A549 (cell line): ENCODE measurements around the gene DHRS7C. TPM values are rescaled to one million over a fixed set of nuclear protein-coding genes. Genes with fewer than 3 reads are reported as not detected.
A peak's percentile ranks its signal among the peaks of the same experiment; 100 is the strongest.
"Not testable (repeated sequence)": the region's sequence is repeated elsewhere in the genome, so short reads cannot be mapped to it uniquely, and the experiment has no call there.

Experiments used
- ATAC-seq, 2 experiments: fragments of 200-7000 bp in 1 of 2; fragments of >200 bp in 1 of 2; cut with Nextera tagmentation in 1 of 2; cut with Tn5 transposase in 1 of 2; 3 replicates each; pipeline versions ENCODE4 v1.8.0 to v1.9.1; 2018 to 2020; ENCODE audit warnings: mild to moderate bottlenecking in 1 of 2, moderate library complexity in 1 of 2
- CTCF ChIA-PET: fragments of 300-600 bp; sonication (Branson Sonifier 250); formaldehyde crosslinking; extraction: SDS; loops from one replicate; lab custom pipeline; 2021; ENCODE audit warnings: antibody characterized with exemption, inconsistent platforms; lab: Yijun Ruan, JAX
- POLR2A ChIA-PET: fragments of 350-600 bp; formaldehyde crosslinking; extraction: SDS; loops from one replicate; lab custom pipeline; 2021; ENCODE audit warnings: antibody characterized with exemption, inconsistent platforms; lab: Yijun Ruan, JAX
- DNase-seq, 2 experiments: peaks; one replicate each; pipeline versions ENCODE4 v3.0.0 to v3.0.0-alpha.2; 2011 to 2016; ENCODE audit warnings: low read depth in 1 of 2, low spot score in 1 of 2
- FAIRE-seq: peaks from 2 replicates; lab custom pipeline; 2011; peaks lifted over from hg19 to GRCh38; lab: Jason Lieb, UNC
- H3K27ac ChIP-seq, 2 experiments: fragments of >200 bp; sonication (Bioruptor Twin); formaldehyde crosslinking; 3 replicates each; pipeline ENCODE4 v1.5.1; 2016 to 2017
- H3K4me1 ChIP-seq: fragments of >200 bp; sonication (Bioruptor Twin); formaldehyde crosslinking; 3 replicates; pipeline ENCODE4 v1.6.1; 2016
- H3K4me2 ChIP-seq: fragments of >200 bp; sonication (Bioruptor Twin); formaldehyde crosslinking; 3 replicates; pipeline ENCODE4 v1.6.1; 2016
- H3K4me3 ChIP-seq: fragments of >200 bp; sonication (Bioruptor Twin); formaldehyde crosslinking; 3 replicates; pipeline ENCODE4 v1.5.1; 2016
- H3K9me3 ChIP-seq: fragments of >200 bp; sonication (Bioruptor Twin); formaldehyde crosslinking; 3 replicates; pipeline ENCODE4 v1.6.1; 2016
- CBX8 ChIP-seq: fragments of 200-600 bp; sonication (generic); IDR thresholded peaks from 2 replicates; pipeline ENCODE4 v1.6.1; 2016
- CEBPB ChIP-seq, 2 experiments: fragments of >200 bp in 1 of 2; sonication (Bioruptor Twin) in 1 of 2; formaldehyde crosslinking in 1 of 2; IDR thresholded peaks; 2 replicates each; pipeline ENCODE4 v1.6.1; 2012 to 2016
- EHF ChIP-seq: fragments of 250-450 bp; sonication (Bioruptor Pico); IDR thresholded peaks from 2 replicates; pipeline ENCODE4 v1.5.0; 2020; ENCODE audit warnings: mild to moderate bottlenecking
- EHMT2 ChIP-seq: fragments of 200-600 bp; sonication (generic); IDR thresholded peaks from 2 replicates; pipeline ENCODE4 v1.6.1; 2016; ENCODE audit warnings: antibody characterized with exemption, low read depth, mild to moderate bottlenecking, moderate library complexity
- EP300 ChIP-seq, 2 experiments: fragments of >200 bp; sonication (Bioruptor Twin); formaldehyde crosslinking; IDR thresholded peaks; 2 replicates in 1 of 2; 3 replicates in 1 of 2; pipeline ENCODE4 v1.6.1; 2016 to 2017
- FOSB ChIP-seq: fragments of 250-450 bp; sonication (Bioruptor Pico); IDR thresholded peaks from 2 replicates; pipeline ENCODE4 v1.5.0; 2020; ENCODE audit warnings: mild to moderate bottlenecking, moderate library complexity
- GATA3 ChIP-seq: IDR thresholded peaks from 2 replicates; pipeline ENCODE4 v1.6.1; 2012; ENCODE audit warnings: borderline replicate concordance
- HOXB13 ChIP-seq: fragments of 250-450 bp; sonication (Bioruptor Pico); IDR thresholded peaks from 2 replicates; pipeline ENCODE4 v1.5.0; 2020; ENCODE audit warnings: low read depth, mild to moderate bottlenecking, moderate library complexity
- HOXB5 ChIP-seq: fragments of 250-450 bp; sonication (Bioruptor Pico); IDR thresholded peaks from 2 replicates; pipeline ENCODE4 v1.5.0; 2020; ENCODE audit warnings: mild to moderate bottlenecking, moderate library complexity
- KDM5A ChIP-seq: fragments of 200-600 bp; sonication (generic); IDR thresholded peaks from 2 replicates; pipeline ENCODE4 v1.6.1; 2016; ENCODE audit warnings: antibody characterized with exemption, mild to moderate bottlenecking
- MAFK ChIP-seq: fragments of 450-650 bp; IDR thresholded peaks from 2 replicates; pipeline ENCODE4 v1.6.1; 2014; ENCODE audit not compliant: partially characterized antibody
- MYC ChIP-seq: IDR thresholded peaks from 2 replicates; pipeline ENCODE4 v1.6.1; 2012; ENCODE audit warnings: mild to moderate bottlenecking, inconsistent platforms, low read length, improper control_type of control experiment, borderline replicate concordance
- NPAS2 ChIP-seq: fragments of 250-450 bp; sonication (Bioruptor Pico); IDR thresholded peaks from 2 replicates; pipeline ENCODE4 v1.8.0; 2022; ENCODE audit warnings: mild to moderate bottlenecking, moderate library complexity, borderline replicate concordance
- PHF8 ChIP-seq: fragments of 200-600 bp; sonication (generic); IDR thresholded peaks from 2 replicates; pipeline ENCODE4 v1.6.1; 2016; ENCODE audit warnings: low read depth, mild to moderate bottlenecking, antibody characterized with exemption, moderate library complexity, borderline replicate concordance
- POLR2A ChIP-seq: IDR thresholded peaks from 2 replicates; pipeline ENCODE4 v1.6.1; 2012; ENCODE audit warnings: mild to moderate bottlenecking, low read length
- RAD21 ChIP-seq, 2 experiments: fragments of >200 bp in 1 of 2; sonication (Bioruptor Twin) in 1 of 2; formaldehyde crosslinking in 1 of 2; IDR thresholded peaks in 1 of 2; conservative IDR thresholded peaks in 1 of 2; 2 replicates in 1 of 2; 3 replicates in 1 of 2; pipeline ENCODE4 v1.6.1; 2012 to 2018; ENCODE audit warnings: inconsistent platforms in 1 of 2
- RFX5 ChIP-seq: fragments of 450-650 bp; IDR thresholded peaks from 2 replicates; pipeline ENCODE4 v1.7.1; 2014; ENCODE audit warnings: antibody characterized with exemption, mild to moderate bottlenecking, moderate library complexity
- ZC3H11A ChIP-seq: fragments of 450-650 bp; IDR thresholded peaks from 2 replicates; pipeline ENCODE4 v1.6.1; 2014; ENCODE audit warnings: antibody characterized with exemption, mild to moderate bottlenecking
- ZFP36 ChIP-seq: fragments of 450-650 bp; IDR thresholded peaks from 2 replicates; pipeline ENCODE4 v1.6.1; 2014; ENCODE audit warnings: borderline replicate concordance; ENCODE audit not compliant: partially characterized antibody
- ZNF302 ChIP-seq: fragments of 250-450 bp; sonication (Bioruptor Pico); IDR thresholded peaks from 2 replicates; pipeline ENCODE4 v1.9.0; 2021; ENCODE audit warnings: inconsistent platforms, mild to moderate bottlenecking, moderate library complexity
- WGBS: methylation state at CpG from one replicate; pipeline ENCODE4 v1.1.6; 2017; ENCODE audit errors: missing lambda C conversion rate; 5-methylcytosine and 5-hydroxymethylcytosine counted together
- polyA plus RNA-seq, 4 experiments: library from polyadenylated mRNA; depleted of rRNA in 3 of 4; stranded (reverse); fragments of >200 nt; fragmentation: RNase III in 1 of 4; extraction: RNeasy Plus Mini Kit Qiagen cat#74134 plus additional on column Dnase treatment in 1 of 4; gene quantifications; 2 replicates in 3 of 4; 3 replicates in 1 of 4; pipeline ENCODE4 v1.2.3, GENCODE V29; 2011 to 2017
- TF ChIP-seq, protein P1 (sequence below): fragments of >200 bp; sonication (Bioruptor Twin); formaldehyde crosslinking; IDR thresholded peaks from 3 replicates; pipeline ENCODE4 v1.5.1; 2016
- TF ChIP-seq, protein P2 (sequence below): fragments of 250-450 bp; sonication (Bioruptor Pico); IDR thresholded peaks from 2 replicates; pipeline ENCODE4 v1.5.0; 2020; ENCODE audit warnings: low read depth, mild to moderate bottlenecking, moderate library complexity
- TF ChIP-seq, protein P3 (sequence below): fragments of >200 bp; sonication (Bioruptor Twin); formaldehyde crosslinking; IDR thresholded peaks from 2 replicates; pipeline ENCODE4 v1.6.1; 2016
- TF ChIP-seq, protein P4 (sequence below): fragments of 150-350 bp; IDR thresholded peaks from 2 replicates; pipeline ENCODE4 v1.6.1; 2014; ENCODE audit warnings: low read depth, mild to moderate bottlenecking, low read length
- TF ChIP-seq, protein P5 (sequence below): IDR thresholded peaks from 2 replicates; pipeline ENCODE4 v1.6.1; 2012
- TF ChIP-seq, protein P6 (sequence below): fragments of 450-650 bp; IDR thresholded peaks from 2 replicates; pipeline ENCODE4 v1.6.1; 2014; ENCODE audit warnings: antibody characterized with exemption
- TF ChIP-seq, protein P7 (sequence below): fragments of >200 bp; sonication (Bioruptor Twin); formaldehyde crosslinking; IDR thresholded peaks from 3 replicates; pipeline ENCODE4 v1.6.1; 2016

Gene DHRS7C
- polyA plus RNA-seq, 2 of the 4 experiments (the other 2 are of a cell fraction): not detected

DNA sequence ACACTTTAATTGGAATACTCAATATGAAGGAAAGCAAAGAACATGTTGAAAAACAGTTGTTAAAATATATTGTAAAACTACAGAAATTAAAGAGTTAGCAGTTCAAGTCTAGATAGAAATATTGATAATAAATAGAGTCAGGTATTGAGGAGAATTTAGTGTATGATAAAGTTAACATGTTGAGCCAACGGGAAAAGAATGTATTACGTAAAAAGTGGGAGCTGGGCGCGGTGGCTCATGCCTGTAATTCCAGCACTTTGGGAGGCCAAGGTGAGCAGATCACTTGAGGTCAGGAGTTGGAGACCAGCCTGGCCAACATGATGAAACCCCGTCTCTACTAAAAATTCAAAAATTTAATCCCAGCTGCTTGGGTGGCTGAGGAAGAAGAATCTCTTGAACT, 7.9 kb downstream of the DHRS7C start:
- ATAC-seq, H3K4me3 ChIP-seq, DNase-seq, H3K9me3 ChIP-seq, H3K27ac ChIP-seq, H3K4me1 ChIP-seq, POLR2A ChIA-PET, H3K4me2 ChIP-seq: not testable (repeated sequence)
- peak; percentile 13 for FAIRE-seq
- WGBS: 77% methylated on average over 5 of the region's 5 CpGs
- CTCF ChIA-PET: interaction anchor here (1.4 kb wide), 1 partner anchor 15 kb away, joined by 3 read pairs; no protein-coding TSS in a partner anchor

DNA sequence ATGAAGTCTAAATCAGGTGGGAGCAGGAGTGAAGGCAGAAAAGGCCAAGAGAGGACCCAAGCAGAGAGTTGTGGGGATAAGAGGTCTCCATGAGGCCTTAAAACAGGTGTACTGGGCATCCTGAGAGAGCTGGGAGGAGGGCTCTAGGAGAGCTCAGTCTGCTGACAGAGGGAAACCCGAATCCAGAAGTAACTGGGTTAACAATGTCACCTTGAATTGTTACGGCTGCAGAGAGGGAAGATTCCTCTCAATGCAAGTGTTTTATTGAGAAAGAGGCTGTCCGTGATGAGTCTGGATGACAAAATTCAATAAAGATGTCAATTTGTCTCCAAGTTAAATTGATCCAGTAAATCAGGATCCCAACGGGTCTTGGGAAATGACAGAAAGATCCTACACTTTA, 8.3 kb downstream of the DHRS7C start:
- FAIRE-seq (no peak), DNase-seq (no peak), ATAC-seq (no peak)
- Histone ChIP-seq H3K4me2 (no peak overlapping the region), H3K4me3 (no peak overlapping the region), H3K4me1 (0 out of 3 replicates have a peak, but pooled peaks cover 4% of the 10 kb centered on the region), H3K27ac (peak overlapping the region in 1 of 2 experiments; percentile 11; a peak in 1 of 6 replicates), H3K9me3 (no peaks in the 10 kb centered on the region)
- ChIA-PET POLR2A (no interaction called here), CTCF (interaction anchor here (1.4 kb wide), 1 partner anchor 15 kb away, joined by 3 read pairs; no protein-coding TSS in a partner anchor)
- TF ChIP-seq, protein P1, sequence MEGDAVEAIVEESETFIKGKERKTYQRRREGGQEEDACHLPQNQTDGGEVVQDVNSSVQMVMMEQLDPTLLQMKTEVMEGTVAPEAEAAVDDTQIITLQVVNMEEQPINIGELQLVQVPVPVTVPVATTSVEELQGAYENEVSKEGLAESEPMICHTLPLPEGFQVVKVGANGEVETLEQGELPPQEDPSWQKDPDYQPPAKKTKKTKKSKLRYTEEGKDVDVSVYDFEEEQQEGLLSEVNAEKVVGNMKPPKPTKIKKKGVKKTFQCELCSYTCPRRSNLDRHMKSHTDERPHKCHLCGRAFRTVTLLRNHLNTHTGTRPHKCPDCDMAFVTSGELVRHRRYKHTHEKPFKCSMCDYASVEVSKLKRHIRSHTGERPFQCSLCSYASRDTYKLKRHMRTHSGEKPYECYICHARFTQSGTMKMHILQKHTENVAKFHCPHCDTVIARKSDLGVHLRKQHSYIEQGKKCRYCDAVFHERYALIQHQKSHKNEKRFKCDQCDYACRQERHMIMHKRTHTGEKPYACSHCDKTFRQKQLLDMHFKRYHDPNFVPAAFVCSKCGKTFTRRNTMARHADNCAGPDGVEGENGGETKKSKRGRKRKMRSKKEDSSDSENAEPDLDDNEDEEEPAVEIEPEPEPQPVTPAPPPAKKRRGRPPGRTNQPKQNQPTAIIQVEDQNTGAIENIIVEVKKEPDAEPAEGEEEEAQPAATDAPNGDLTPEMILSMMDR: no peak
- TF ChIP-seq, protein P2, sequence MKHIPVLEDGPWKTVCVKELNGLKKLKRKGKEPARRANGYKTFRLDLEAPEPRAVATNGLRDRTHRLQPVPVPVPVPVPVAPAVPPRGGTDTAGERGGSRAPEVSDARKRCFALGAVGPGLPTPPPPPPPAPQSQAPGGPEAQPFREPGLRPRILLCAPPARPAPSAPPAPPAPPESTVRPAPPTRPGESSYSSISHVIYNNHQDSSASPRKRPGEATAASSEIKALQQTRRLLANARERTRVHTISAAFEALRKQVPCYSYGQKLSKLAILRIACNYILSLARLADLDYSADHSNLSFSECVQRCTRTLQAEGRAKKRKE (CRISPR knock-in tag): no peak
- no peak for TF ChIP-seq MAFK
- no peak for TF ChIP-seq HOXB5
- no peak for TF ChIP-seq ZNF302 (CRISPR knock-in tag)
- TF ChIP-seq RAD21 (conservative IDR thresholded peaks at IDR 0.05 in 1 of 2, IDR thresholded peaks at IDR 0.05 in 1 of 2): no peak
- no peak for TF ChIP-seq CBX8
- no peak for TF ChIP-seq ZC3H11A
- no peak for TF ChIP-seq PHF8
- TF ChIP-seq EP300 (IDR thresholded peaks at IDR 0.05): no peak
- TF ChIP-seq, protein P3, sequence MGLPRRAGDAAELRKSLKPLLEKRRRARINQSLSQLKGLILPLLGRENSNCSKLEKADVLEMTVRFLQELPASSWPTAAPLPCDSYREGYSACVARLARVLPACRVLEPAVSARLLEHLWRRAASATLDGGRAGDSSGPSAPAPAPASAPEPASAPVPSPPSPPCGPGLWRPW: no peak
- TF ChIP-seq NPAS2 (CRISPR knock-in tag): no peak
- TF ChIP-seq RFX5: no peak
- TF ChIP-seq, protein P4, sequence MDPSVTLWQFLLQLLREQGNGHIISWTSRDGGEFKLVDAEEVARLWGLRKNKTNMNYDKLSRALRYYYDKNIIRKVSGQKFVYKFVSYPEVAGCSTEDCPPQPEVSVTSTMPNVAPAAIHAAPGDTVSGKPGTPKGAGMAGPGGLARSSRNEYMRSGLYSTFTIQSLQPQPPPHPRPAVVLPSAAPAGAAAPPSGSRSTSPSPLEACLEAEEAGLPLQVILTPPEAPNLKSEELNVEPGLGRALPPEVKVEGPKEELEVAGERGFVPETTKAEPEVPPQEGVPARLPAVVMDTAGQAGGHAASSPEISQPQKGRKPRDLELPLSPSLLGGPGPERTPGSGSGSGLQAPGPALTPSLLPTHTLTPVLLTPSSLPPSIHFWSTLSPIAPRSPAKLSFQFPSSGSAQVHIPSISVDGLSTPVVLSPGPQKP: no peak
- 68% methylated on average over 4 of the region's 4 CpGs for WGBS

DNA sequence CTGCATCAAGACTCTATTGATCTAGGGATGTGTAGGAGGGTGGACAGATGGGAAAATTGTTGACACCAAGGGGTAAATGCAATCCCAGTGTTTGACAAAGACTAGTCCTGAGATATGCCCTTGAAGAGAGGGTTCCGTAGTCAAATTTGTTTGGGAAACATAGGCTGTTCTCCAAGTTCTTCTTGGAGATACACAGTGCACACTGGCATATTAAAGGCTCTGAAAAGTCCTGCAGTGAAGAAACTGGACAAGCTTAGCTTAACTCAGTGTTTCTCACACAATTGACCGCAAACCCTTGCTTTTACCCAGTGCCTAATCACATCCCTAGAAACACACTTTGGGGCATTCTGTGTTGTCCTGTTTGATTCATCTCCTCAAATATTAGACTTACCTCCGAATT, 10.8 kb downstream of the DHRS7C start:
- 65% methylated on average over 3 of the region's 3 CpGs for WGBS
- Histone ChIP-seq H3K4me1 (0 out of 3 replicates have a peak, but pooled peaks cover 4% of the 10 kb centered on the region), H3K27ac (no peak overlapping the region), H3K4me3 (no peak overlapping the region), H3K9me3 (no peaks in the 10 kb centered on the region), H3K4me2 (no peak overlapping the region)
- POLR2A ChIA-PET: no interaction called here
- FAIRE-seq (no peak), DNase-seq (no peak), ATAC-seq (no peak)
- CTCF ChIA-PET: interaction anchor here (0.8 to 3.1 kb wide), 4 partner anchors 9 to 62 kb away, joined by 3 to 6 read pairs (median 4); partner anchors contain the start of gene DHRS7C
- TF ChIP-seq POLR2A (no peak), EHF (CRISPR knock-in tag) (no peak), HOXB13 (no peak), ZFP36 (no peak), FOSB (no peak), GATA3 (no peak), EP300 (IDR thresholded peaks at IDR 0.05) (no peak), ZC3H11A (no peak), KDM5A (no peak), CEBPB (IDR thresholded peaks at IDR 0.05) (no peak), NPAS2 (CRISPR knock-in tag) (no peak), EHMT2 (no peak), MYC (no peak)
- TF ChIP-seq, protein P5, sequence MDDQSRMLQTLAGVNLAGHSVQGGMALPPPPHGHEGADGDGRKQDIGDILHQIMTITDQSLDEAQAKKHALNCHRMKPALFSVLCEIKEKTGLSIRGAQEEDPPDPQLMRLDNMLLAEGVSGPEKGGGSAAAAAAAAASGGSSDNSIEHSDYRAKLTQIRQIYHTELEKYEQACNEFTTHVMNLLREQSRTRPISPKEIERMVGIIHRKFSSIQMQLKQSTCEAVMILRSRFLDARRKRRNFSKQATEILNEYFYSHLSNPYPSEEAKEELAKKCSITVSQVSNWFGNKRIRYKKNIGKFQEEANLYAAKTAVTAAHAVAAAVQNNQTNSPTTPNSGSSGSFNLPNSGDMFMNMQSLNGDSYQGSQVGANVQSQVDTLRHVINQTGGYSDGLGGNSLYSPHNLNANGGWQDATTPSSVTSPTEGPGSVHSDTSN: no peak
- TF ChIP-seq, protein P6, sequence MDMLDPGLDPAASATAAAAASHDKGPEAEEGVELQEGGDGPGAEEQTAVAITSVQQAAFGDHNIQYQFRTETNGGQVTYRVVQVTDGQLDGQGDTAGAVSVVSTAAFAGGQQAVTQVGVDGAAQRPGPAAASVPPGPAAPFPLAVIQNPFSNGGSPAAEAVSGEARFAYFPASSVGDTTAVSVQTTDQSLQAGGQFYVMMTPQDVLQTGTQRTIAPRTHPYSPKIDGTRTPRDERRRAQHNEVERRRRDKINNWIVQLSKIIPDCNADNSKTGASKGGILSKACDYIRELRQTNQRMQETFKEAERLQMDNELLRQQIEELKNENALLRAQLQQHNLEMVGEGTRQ: no peak
- TF ChIP-seq, protein P7, sequence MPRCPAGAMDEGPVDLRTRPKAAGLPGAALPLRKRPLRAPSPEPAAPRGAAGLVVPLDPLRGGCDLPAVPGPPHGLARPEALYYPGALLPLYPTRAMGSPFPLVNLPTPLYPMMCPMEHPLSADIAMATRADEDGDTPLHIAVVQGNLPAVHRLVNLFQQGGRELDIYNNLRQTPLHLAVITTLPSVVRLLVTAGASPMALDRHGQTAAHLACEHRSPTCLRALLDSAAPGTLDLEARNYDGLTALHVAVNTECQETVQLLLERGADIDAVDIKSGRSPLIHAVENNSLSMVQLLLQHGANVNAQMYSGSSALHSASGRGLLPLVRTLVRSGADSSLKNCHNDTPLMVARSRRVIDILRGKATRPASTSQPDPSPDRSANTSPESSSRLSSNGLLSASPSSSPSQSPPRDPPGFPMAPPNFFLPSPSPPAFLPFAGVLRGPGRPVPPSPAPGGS: no peak
